ENCODE measurements around the gene ARHGAP24. TPM values are rescaled to one million over a fixed set of nuclear protein-coding genes. Genes with fewer than 3 reads are reported as not detected.

Gene ARHGAP24
- total RNA-seq, 2 experiments from 2014 or later, result not detected

GRCh38 chr4:85925071-85925470, 450.1 kb downstream of the ARHGAP24 start:
- no peak overlapping the region for H3K4me3 Mint-ChIP-seq
- no peak for DNase-seq
- CTCF ChIA-PET, result no interaction called here
- H3K36me3 Mint-ChIP-seq (ENCODE audit: low read depth), result no peaks in the 10 kb centered on the region
- POLR2A ChIA-PET, result no interaction called here
- no peak overlapping the region for H3K27ac Mint-ChIP-seq
- no peaks in the 10 kb centered on the region for H3K4me1 Mint-ChIP-seq
- no peaks in the 10 kb centered on the region for H3K27me3 Mint-ChIP-seq
- no peaks in the 10 kb centered on the region for H3K9me3 Mint-ChIP-seq

- CTCF ChIA-PET, result no interaction called here
- Mint-ChIP-seq H3K27me3 (no peaks in the 10 kb centered on the region), H3K4me1 (no peaks in the 10 kb centered on the region), H3K4me3 (no peak overlapping the region), H3K36me3 (ENCODE audit: low read depth) (no peaks in the 10 kb centered on the region), H3K27ac (no peak overlapping the region), H3K9me3 (no peaks in the 10 kb centered on the region)
- POLR2A ChIA-PET, result no interaction called here
- no peak for DNase-seq
These were observed 454.0 kb downstream of the ARHGAP24 start for GRCh38 chr4:85928775-85929591.

- POLR2A ChIA-PET, result interaction anchor here (0.7 kb wide), 1 partner anchor 461 kb away, joined by 3 read pairs; no protein-coding TSS in a partner anchor
- Mint-ChIP-seq H3K4me1 (no peaks in the 10 kb centered on the region), H3K27me3 (no peaks in the 10 kb centered on the region), H3K9me3 (no peaks in the 10 kb centered on the region), H3K36me3 (ENCODE audit: low read depth) (no peaks in the 10 kb centered on the region), H3K4me3 (no peak overlapping the region), H3K27ac (no peak overlapping the region)
- no peak for DNase-seq
- CTCF ChIA-PET, result no interaction called here
These were observed 455.2 kb downstream of the ARHGAP24 start for GRCh38 chr4:85929961-85930665.

- no peak for DNase-seq
- H3K27me3 Mint-ChIP-seq, result no peaks in the 10 kb centered on the region
- no peak overlapping the region for H3K4me3 Mint-ChIP-seq
- H3K4me1 Mint-ChIP-seq, result no peaks in the 10 kb centered on the region
- H3K36me3 Mint-ChIP-seq (ENCODE audit: low read depth), result no peaks in the 10 kb centered on the region
- no peak overlapping the region for H3K27ac Mint-ChIP-seq
- no peaks in the 10 kb centered on the region for H3K9me3 Mint-ChIP-seq
- POLR2A ChIA-PET, result no interaction called here
- CTCF ChIA-PET, result no interaction called here
These were observed 457.7 kb downstream of the ARHGAP24 start for GRCh38 chr4:85932500-85933290.

- no peak for DNase-seq
- H3K27ac Mint-ChIP-seq, result no peak overlapping the region
- POLR2A ChIA-PET, result no interaction called here
These were observed 458.3 kb downstream of the ARHGAP24 start for GRCh38 chr4:85933291-85933640.

GRCh38 chr4:85937507-85937906, 462.6 kb downstream of the ARHGAP24 start:
- H3K36me3 Mint-ChIP-seq (ENCODE audit: low read depth), result no peaks in the 10 kb centered on the region
- no peaks in the 10 kb centered on the region for H3K9me3 Mint-ChIP-seq

More at GRCh38 chr4:85933291-85933640, 458.3 kb downstream of the ARHGAP24 start:
- Mint-ChIP-seq H3K4me3 (no peak overlapping the region), H3K9me3 (no peaks in the 10 kb centered on the region), H3K36me3 (ENCODE audit: low read depth) (no peaks in the 10 kb centered on the region), H3K27me3 (no peaks in the 10 kb centered on the region), H3K4me1 (no peaks in the 10 kb centered on the region)
- CTCF ChIA-PET, result no interaction called here

GRCh38 chr4:85938062-85938461, 463.1 kb downstream of the ARHGAP24 start:
- H3K27me3 Mint-ChIP-seq, result no peaks in the 10 kb centered on the region
- H3K27ac Mint-ChIP-seq, result no peak overlapping the region
- H3K4me1 Mint-ChIP-seq, result no peaks in the 10 kb centered on the region
- CTCF ChIA-PET, result no interaction called here
- POLR2A ChIA-PET, result no interaction called here
- no peak for DNase-seq
- H3K36me3 Mint-ChIP-seq (ENCODE audit: low read depth), result no peaks in the 10 kb centered on the region
- no peak overlapping the region for H3K4me3 Mint-ChIP-seq
- no peaks in the 10 kb centered on the region for H3K9me3 Mint-ChIP-seq

More at GRCh38 chr4:85937507-85937906, 462.6 kb downstream of the ARHGAP24 start:
- no peaks in the 10 kb centered on the region for H3K4me1 Mint-ChIP-seq
- H3K27me3 Mint-ChIP-seq, result no peaks in the 10 kb centered on the region
- no peak for DNase-seq
- H3K4me3 Mint-ChIP-seq, result no peak overlapping the region
- H3K27ac Mint-ChIP-seq, result no peak overlapping the region
- POLR2A ChIA-PET, result no interaction called here
- CTCF ChIA-PET, result no interaction called here

GRCh38 chr4:85938902-85939301, 464.0 kb downstream of the ARHGAP24 start:
- POLR2A ChIA-PET, result no interaction called here
- Mint-ChIP-seq H3K27ac (no peak overlapping the region), H3K9me3 (no peaks in the 10 kb centered on the region), H3K36me3 (ENCODE audit: low read depth) (no peaks in the 10 kb centered on the region), H3K27me3 (no peaks in the 10 kb centered on the region), H3K4me3 (no peak overlapping the region), H3K4me1 (no peaks in the 10 kb centered on the region)
- CTCF ChIA-PET, result no interaction called here
- DNase-seq, result no peak

GRCh38 chr4:85939595-85939994, 464.6 kb downstream of the ARHGAP24 start:
- ChIA-PET POLR2A (no interaction called here), CTCF (no interaction called here)
- Mint-ChIP-seq H3K36me3 (ENCODE audit: low read depth) (no peaks in the 10 kb centered on the region), H3K4me3 (no peak overlapping the region), H3K27me3 (no peaks in the 10 kb centered on the region), H3K9me3 (no peaks in the 10 kb centered on the region), H3K27ac (no peak overlapping the region), H3K4me1 (no peaks in the 10 kb centered on the region)
- DNase-seq, result no peak

GRCh38 chr4:85940151-85940550, 465.2 kb downstream of the ARHGAP24 start:
- H3K9me3 Mint-ChIP-seq, result no peaks in the 10 kb centered on the region
- H3K4me3 Mint-ChIP-seq, result no peak overlapping the region
- H3K27ac Mint-ChIP-seq, result no peak overlapping the region
- POLR2A ChIA-PET, result no interaction called here
- H3K4me1 Mint-ChIP-seq, result no peaks in the 10 kb centered on the region
- H3K27me3 Mint-ChIP-seq, result no peaks in the 10 kb centered on the region
- CTCF ChIA-PET, result no interaction called here
- H3K36me3 Mint-ChIP-seq (ENCODE audit: low read depth), result no peaks in the 10 kb centered on the region
- DNase-seq, result no peak

- Mint-ChIP-seq H3K4me3 (no peak overlapping the region), H3K4me1 (no peaks in the 10 kb centered on the region)
These were observed 467.2 kb downstream of the ARHGAP24 start for GRCh38 chr4:85942107-85942506.

GRCh38 chr4:85946821-85947220, 471.9 kb downstream of the ARHGAP24 start:
- DNase-seq, result no peak
- H3K27me3 Mint-ChIP-seq, result no peaks in the 10 kb centered on the region
- ChIA-PET CTCF (no interaction called here), POLR2A (no interaction called here)
- no peaks in the 10 kb centered on the region for H3K36me3 Mint-ChIP-seq (ENCODE audit: low read depth)
- no peaks in the 10 kb centered on the region for H3K4me1 Mint-ChIP-seq
- H3K9me3 Mint-ChIP-seq, result no peaks in the 10 kb centered on the region
- H3K4me3 Mint-ChIP-seq, result no peak overlapping the region
- H3K27ac Mint-ChIP-seq, result no peak overlapping the region

More at GRCh38 chr4:85942107-85942506, 467.2 kb downstream of the ARHGAP24 start:
- CTCF ChIA-PET, result no interaction called here
- H3K27ac Mint-ChIP-seq, result no peak overlapping the region
- DNase-seq, result no peak
- H3K27me3 Mint-ChIP-seq, result no peaks in the 10 kb centered on the region
- no peaks in the 10 kb centered on the region for H3K36me3 Mint-ChIP-seq (ENCODE audit: low read depth)
- no peaks in the 10 kb centered on the region for H3K9me3 Mint-ChIP-seq
- POLR2A ChIA-PET, result no interaction called here

GRCh38 chr4:85951099-85951498, 476.1 kb downstream of the ARHGAP24 start:
- POLR2A ChIA-PET, result no interaction called here
- CTCF ChIA-PET, result no interaction called here
- Mint-ChIP-seq H3K4me3 (no peak overlapping the region), H3K4me1 (no peaks in the 10 kb centered on the region), H3K27me3 (no peaks in the 10 kb centered on the region), H3K27ac (no peak overlapping the region), H3K36me3 (ENCODE audit: low read depth) (no peaks in the 10 kb centered on the region), H3K9me3 (no peaks in the 10 kb centered on the region)
- no peak for DNase-seq

Measured in activated CD4-positive, alpha-beta memory T cell treated with anti-CD3 and anti-CD28 coated beads, Interleukin-2, amount 10 ng/mL, durations not matched to agents 7 days and 5 days (primary cell).